K562 (cell line): ENCODE results near the gene RNF145. TPM values are rescaled to one million over a fixed set of nuclear protein-coding genes. Genes with fewer than 3 reads are reported as not detected.

Experiments used
- ATAC-seq: fragments of 200-7000 bp; cut with Tn5 transposase; 3 replicates; pipeline ENCODE4 v1.9.1; 2020; ENCODE audit warnings: moderate library complexity
- BruUV-seq: library from RNA; stranded (reverse); fragments of 400-500 nt; replicated peaks from 2 replicates; lab custom pipeline; 2021; lab: Mats Ljungman, UMichigan
- CTCF ChIA-PET: fragments of 300-600 bp; formaldehyde crosslinking; extraction: SDS; loops from one replicate; lab custom pipeline; 2021; ENCODE audit warnings: low intra/inter-chr PET ratio; lab: Yijun Ruan, JAX
- POLR2A ChIA-PET: fragments of 300-600, 350-650 bp; sonication (Branson Sonifier 250); formaldehyde crosslinking; extraction: SDS; loops from one replicate; lab custom pipeline; 2021; ENCODE audit warnings: antibody characterized with exemption, inconsistent platforms; lab: Yijun Ruan, JAX
- DNase-seq, 4 experiments: peaks; one replicate each; pipeline versions ENCODE4 v3.0.0 to v3.0.0-alpha.2; 2011 to 2018; ENCODE audit warnings: low spot score in 3 of 4, mixed read lengths in 3 of 4; ENCODE audit errors: extremely low read depth in 1 of 4
- FAIRE-seq: peaks from 2 replicates; lab custom pipeline; 2011; peaks lifted over from hg19 to GRCh38; lab: Jason Lieb, UNC
- H2AFZ ChIP-seq: 2 replicates; pipeline ENCODE4 v1.6.0; 2011; ENCODE audit warnings: low read depth, low read length, control low read depth, inconsistent platforms
- H3K27ac ChIP-seq: fragments of 200-600 bp; 3 replicates; pipeline ENCODE4 v1.8.0; 2011; ENCODE audit warnings: low read depth, mild to moderate bottlenecking, control low read depth, inconsistent platforms, low read length, moderate library complexity, mixed read lengths; ENCODE audit errors: extremely low read depth
- H3K27me3 ChIP-seq, 2 experiments: fragments of 300-600 bp in 1 of 2; 2 replicates in 1 of 2; 3 replicates in 1 of 2; pipeline versions ENCODE4 v1.6.0 to v1.8.0; 2011; ENCODE audit warnings: inconsistent platforms in 2 of 2, low read length in 2 of 2, mild to moderate bottlenecking in 1 of 2, mixed read lengths in 1 of 2, moderate library complexity in 1 of 2; ENCODE audit not compliant: control insufficient read depth in 2 of 2, insufficient read depth in 2 of 2
- H3K36me3 ChIP-seq: fragments of 300-600 bp; 3 replicates; pipeline ENCODE4 v1.8.0; 2011; ENCODE audit warnings: mild to moderate bottlenecking, low read length, inconsistent platforms; ENCODE audit not compliant: control insufficient read depth, insufficient read depth
- H3K4me1 ChIP-seq, 2 experiments: fragments of 200-600 bp in 1 of 2; replicated peaks in 1 of 2; 2 replicates in 1 of 2; 3 replicates in 1 of 2; pipeline versions ENCODE4 v1.5.1 to v1.8.0; 2011; ENCODE audit warnings: inconsistent platforms in 2 of 2, low read length in 2 of 2, mild to moderate bottlenecking in 1 of 2, mixed read lengths in 1 of 2, moderate library complexity in 1 of 2; ENCODE audit not compliant: control insufficient read depth in 2 of 2, insufficient read depth in 2 of 2
- H3K4me2 ChIP-seq: 2 replicates; pipeline ENCODE4 v1.6.1; 2011; ENCODE audit warnings: low read length, control low read depth, inconsistent platforms, mixed read lengths; ENCODE audit not compliant: insufficient read depth
- H3K4me3 ChIP-seq: fragments of 200-600 bp; sonication (generic), shearing (Covaris generic); 2 replicates; pipeline ENCODE4 v1.5.1; 2016; ENCODE audit warnings: control low read depth, inconsistent platforms
- H3K79me2 ChIP-seq: fragments of 200-600 bp; 3 replicates; pipeline ENCODE4 v1.8.0; 2011; ENCODE audit warnings: low read length, inconsistent platforms; ENCODE audit not compliant: control insufficient read depth, insufficient read depth
- H3K9ac ChIP-seq, 2 experiments: 2 replicates each; pipeline versions ENCODE4 v1.6.0 to v1.6.1; 2011; ENCODE audit warnings: low read depth in 2 of 2, low read length in 2 of 2, control low read depth in 1 of 2, inconsistent platforms in 1 of 2, mild to moderate bottlenecking in 1 of 2, mixed read lengths in 1 of 2; ENCODE audit not compliant: insufficient read depth in 1 of 2
- H3K9me1 ChIP-seq: one replicate; pipeline ENCODE4 v1.6.0; 2011; ENCODE audit warnings: inconsistent platforms, mild to moderate bottlenecking, low read length, moderate library complexity; ENCODE audit not compliant: control insufficient read depth, insufficient read depth
- H3K9me3 ChIP-seq: replicated peaks from 2 replicates; pipeline ENCODE4 v1.5.1; 2011; ENCODE audit warnings: low read depth, low read length, inconsistent platforms; ENCODE audit not compliant: control insufficient read depth, insufficient read depth
- H4K20me1 ChIP-seq: replicated peaks from 2 replicates; pipeline ENCODE4 v1.6.1; 2011; ENCODE audit warnings: low read length, inconsistent platforms, mixed read lengths; ENCODE audit not compliant: control insufficient read depth, insufficient read depth
- AFF4 ChIP-seq: sonication (generic); formaldehyde crosslinking; IDR thresholded peaks from 2 replicates; pipeline ENCODE4 v1.8.0; 2023; ENCODE audit warnings: mild to moderate bottlenecking, missing genetic modification reagents
- EHMT2 ChIP-seq: fragments of 450-650 bp; IDR thresholded peaks from 2 replicates; pipeline ENCODE4 v1.6.1; 2018; ENCODE audit warnings: antibody characterized with exemption
- GABPB2 ChIP-seq: fragments of 250-450 bp; sonication (Bioruptor Pico); conservative IDR thresholded peaks from 2 replicates; pipeline ENCODE4 v1.5.1; 2021; ENCODE audit warnings: mild to moderate bottlenecking
- MYBL2 ChIP-seq, 2 experiments: fragments of 450-650 bp in 1 of 2; sonication (generic) in 1 of 2; formaldehyde crosslinking in 1 of 2; IDR thresholded peaks; 2 replicates each; pipeline versions ENCODE4 v1.6.1 to v1.8.1; 2017 to 2022; ENCODE audit warnings: borderline replicate concordance in 1 of 2, inconsistent platforms in 1 of 2, low read depth in 1 of 2, mild to moderate bottlenecking in 1 of 2, missing genetic modification reagents in 1 of 2, moderate library complexity in 1 of 2
- PCBP1 ChIP-seq: fragments of 200-400 bp; formaldehyde crosslinking; IDR thresholded peaks from 2 replicates; pipeline ENCODE4 v1.6.1; 2018; ENCODE audit warnings: mild to moderate bottlenecking, low read depth, low read length; ENCODE audit not compliant: poor library complexity, severe bottlenecking
- POLR2AphosphoS5 ChIP-seq: IDR thresholded peaks from 2 replicates; pipeline ENCODE4 v1.6.1; 2011; ENCODE audit warnings: mild to moderate bottlenecking, low read depth, low read length, moderate library complexity; ENCODE audit not compliant: control insufficient read depth, insufficient read depth
- RERE ChIP-seq: sonication (generic); formaldehyde crosslinking; IDR thresholded peaks from 2 replicates; pipeline ENCODE4 v1.8.0; 2023; ENCODE audit warnings: missing genetic modification reagents, mild to moderate bottlenecking, borderline replicate concordance
- XRCC4 ChIP-seq: IDR thresholded peaks from one replicate; pipeline ENCODE4 v1.6.1; 2011; ENCODE audit not compliant: insufficient read depth, insufficient read length; ENCODE audit errors: extremely low read depth
- ZNF445 ChIP-seq: fragments of 250-450 bp; sonication (Bioruptor Pico); IDR thresholded peaks from 2 replicates; pipeline ENCODE4 v1.4.0; 2020; ENCODE audit warnings: low read depth, mild to moderate bottlenecking, moderate library complexity
- WGBS: fragments of 100-300 bp; shearing (Covaris generic); methylation state at CpG from one replicate; pipeline ENCODE4 v1.1.6; 2016; ENCODE audit warnings: low coverage, mixed read lengths; ENCODE audit not compliant: insufficient coverage; ENCODE audit errors: missing lambda C conversion rate; 5-methylcytosine and 5-hydroxymethylcytosine counted together
- in situ Hi-C: fragments of 300-500 bp; cut with MboI; formaldehyde crosslinking; loops from 4 replicates; pipeline ENCODE4 v1.15.0; 2018; ENCODE audit warnings: inconsistent platforms, mixed read lengths
- intact Hi-C: fragments of 100-400 bp; cut with micrococcal nuclease; formaldehyde crosslinking; loops from 2 replicates; pipeline ENCODE4 v1.14.2; 2022
- polyA plus RNA-seq, 8 experiments: library from polyadenylated mRNA; depleted of rRNA in 4 of 8; stranded (reverse) in 5 of 8; unstranded in 3 of 8; fragments of >200 nt; fragmentation: Nextera tagmentation in 2 of 8; fragmentation: Illumina TruSeq in 1 of 8; extraction: Ambion mirVana in 2 of 8; extraction: Trizol in 1 of 8; gene quantifications; 2 replicates each; pipeline versions ENCODE4 v1.2.1 to v1.2.3, GENCODE V29; 2011 to 2014; ENCODE audit warnings: inconsistent platforms in 1 of 8, missing spikeins in 1 of 8
- total RNA-seq, 7 experiments: library from RNA; depleted of rRNA in 6 of 7; stranded (reverse); fragments of >200 nt in 6 of 7; fragmentation: Illumina TruSeq in 2 of 7; extraction: Trizol in 2 of 7; gene quantifications; 2 replicates each; pipeline versions ENCODE4 v1.2.1 to v1.2.3, GENCODE V29; 2011 to 2021; ENCODE audit warnings: low replicate concordance in 1 of 7

The RNF145 gene
- total and polyA plus RNA-seq, 9 of the 15 experiments (the other 6 are each of a cell fraction or from before 2014, with no cell fraction given) = 13.6 to 40.7 (median 25.4) TPM

- H3K4me1 ChIP-seq = peaks cover 0 to 6% of the 10 kb centered on the region in 2 experiments; a peak in 3 of 5 replicates
- peak; percentile 22 to 89 (median 56) for DNase-seq
- peak overlapping the region; percentile 14; the same call in 1 of the 2 replicates for H3K4me2 ChIP-seq
- H3K27ac ChIP-seq = peak overlapping the region; percentile 28
- no TSS peak for BruUV-seq
- no peak overlapping the region for H3K4me3 ChIP-seq
- CTCF ChIA-PET = no interaction called here
- whole genome bisulfite sequencing = 3% methylated on average over 6 of the region's 6 CpGs
- FAIRE-seq = peak; percentile 93
- no peaks in the 10 kb centered on the region for H3K9me1 ChIP-seq
- no peak overlapping the region for H2AFZ ChIP-seq
- H3K27me3 ChIP-seq = no peaks in the 10 kb centered on the region
- no peaks in the 10 kb centered on the region for H3K9me3 ChIP-seq
- POLR2A ChIA-PET = interaction anchor here (0.6 to 0.7 kb wide), 2 partner anchors 23 to 421 kb away, joined by 3 to 4 read pairs; no protein-coding TSS in a partner anchor
- peak; percentile 94 for ATAC-seq
- in situ Hi-C loops = no loop called here
- H3K36me3 ChIP-seq = no peaks in the 10 kb centered on the region
- H3K79me2 ChIP-seq = no peaks in the 10 kb centered on the region
- H4K20me1 ChIP-seq = no peaks in the 10 kb centered on the region
- H3K9ac ChIP-seq = no peak overlapping the region
- intact Hi-C loops = no loop called here
- TF ChIP-seq RERE (CRISPR knock-in tag) = no peak
- TF ChIP-seq PCBP1 = no peak
- peak; percentile 95 for TF ChIP-seq POLR2AphosphoS5
- peak; percentile 26; the same call in 1 of the 2 replicates for TF ChIP-seq MYBL2 (IDR thresholded peaks at IDR 0.05; ENCODE audit: low read depth)
- no peak for TF ChIP-seq MYBL2 (CRISPR knock-in tag; IDR thresholded peaks at IDR 0.05; ENCODE audit: borderline replicate concordance)
- no peak for TF ChIP-seq GABPB2
- no peak for TF ChIP-seq ZNF445 (CRISPR knock-in tag)
- TF ChIP-seq XRCC4 = no peak
- TF ChIP-seq AFF4 = no peak
- TF ChIP-seq EHMT2 = no peak
Observed at GRCh38 chr5:159128070-159128541, 81.2 kb downstream of the RNF145 start.
